Activated CD8-positive, alpha-beta T cell treated with anti-CD3 and anti-CD28 coated beads, Interleukin-2, amount 10 ng/mL, durations not matched to agents 7 days and 5 days (primary cell): ENCODE results near the gene FARP1. TPM values are rescaled to one million over a fixed set of nuclear protein-coding genes. Genes with fewer than 3 reads are reported as not detected.

Source experiments
- ATAC-seq: fragments of 150-1000 bp; cut with Tn5 transposase; one replicate; pipeline ENCODE4 v1.10.0; 2021; ENCODE audit warnings: moderate library complexity
- CTCF ChIA-PET: fragments of 350-600 bp; sonication (Branson Sonifier 250); formaldehyde crosslinking; loops from one replicate; lab custom pipeline; 2021; ENCODE audit warnings: antibody characterized with exemption; lab: Charles Lee
- POLR2A ChIA-PET: fragments of 350-600 bp; sonication (Branson Sonifier 250); formaldehyde crosslinking; loops from one replicate; lab custom pipeline; 2021; ENCODE audit warnings: antibody characterized with exemption; lab: Charles Lee
- DNase-seq: peaks from one replicate; pipeline ENCODE4 v3.0.0-alpha.2; 2020
- H3K27ac Mint-ChIP-seq: one replicate; pipeline ENCODE4 v1.8.0; 2021; ENCODE audit warnings: mild to moderate bottlenecking, mixed read lengths
- H3K27me3 Mint-ChIP-seq: one replicate; pipeline ENCODE4 v1.8.0; 2021; ENCODE audit warnings: low read depth, mixed read lengths
- H3K36me3 Mint-ChIP-seq: one replicate; pipeline ENCODE4 v1.8.0; 2021; ENCODE audit warnings: low read depth, mixed read lengths
- H3K4me1 Mint-ChIP-seq: one replicate; pipeline ENCODE4 v1.8.0; 2021; ENCODE audit warnings: low read depth, mixed read lengths
- H3K4me3 Mint-ChIP-seq: one replicate; pipeline ENCODE4 v1.8.0; 2021; ENCODE audit warnings: mild to moderate bottlenecking, mixed read lengths
- H3K9me3 Mint-ChIP-seq: one replicate; pipeline ENCODE4 v1.8.0; 2022; ENCODE audit warnings: mixed read lengths; ENCODE audit not compliant: insufficient read depth
- total RNA-seq, 2 experiments: library from RNA; stranded (reverse); gene quantifications; one replicate each; pipeline ENCODE4 v1.2.3, GENCODE V29; 2021

The FARP1 gene
- total RNA-seq, 2 experiments from 2014 or later, result 1.1 to 1.2 TPM

DNA sequence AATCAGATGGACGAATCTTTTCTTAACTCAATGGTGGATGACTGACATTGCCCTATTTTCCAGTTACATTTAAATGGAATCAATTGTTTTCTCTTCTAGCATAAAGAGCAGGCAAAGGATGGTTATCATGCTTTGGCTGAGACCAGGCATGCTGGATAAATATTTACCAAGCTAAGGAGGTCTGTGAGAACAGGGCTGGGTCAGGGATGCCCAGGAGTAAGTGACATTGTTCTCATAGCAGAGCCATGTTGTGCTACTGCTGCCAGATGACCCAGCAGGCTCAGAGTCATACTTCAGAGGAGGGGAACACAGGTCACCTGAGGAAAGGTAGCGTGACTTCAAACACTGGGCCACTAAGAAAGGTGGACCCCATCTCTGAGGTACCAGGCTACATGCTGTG lies 150.2 kb downstream of the FARP1 start:
- Mint-ChIP-seq H3K4me1 (no peaks in the 10 kb centered on the region), H3K4me3 (no peak overlapping the region), H3K27me3 (peaks cover 2% of the 10 kb centered on the region), H3K9me3 (no peaks in the 10 kb centered on the region), H3K27ac (no peak overlapping the region), H3K36me3 (no peaks in the 10 kb centered on the region)
- no peak for DNase-seq
- ATAC-seq, result no peak
- CTCF ChIA-PET, result no interaction called here
- POLR2A ChIA-PET, result no interaction called here

- Mint-ChIP-seq H3K4me1 (no peaks in the 10 kb centered on the region), H3K9me3 (no peaks in the 10 kb centered on the region), H3K27me3 (peaks cover 2% of the 10 kb centered on the region), H3K36me3 (no peaks in the 10 kb centered on the region), H3K4me3 (no peak overlapping the region), H3K27ac (no peak overlapping the region)
- ChIA-PET POLR2A (no interaction called here), CTCF (no interaction called here)
- DNase-seq, result no peak
- no peak for ATAC-seq
These were observed 150.8 kb downstream of the FARP1 start for GRCh38 chr13:98293570-98294142.

- H3K27ac Mint-ChIP-seq, result no peak overlapping the region
- H3K4me3 Mint-ChIP-seq, result no peak overlapping the region
- ChIA-PET POLR2A (no interaction called here), CTCF (no interaction called here)
- H3K4me1 Mint-ChIP-seq, result no peaks in the 10 kb centered on the region
- no peaks in the 10 kb centered on the region for H3K9me3 Mint-ChIP-seq
- peaks cover 2% of the 10 kb centered on the region for H3K27me3 Mint-ChIP-seq
- H3K36me3 Mint-ChIP-seq, result no peaks in the 10 kb centered on the region
- ATAC-seq (no peak), DNase-seq (no peak)
These were observed 152.5 kb downstream of the FARP1 start for GRCh38 chr13:98295371-98295770.

DNA sequence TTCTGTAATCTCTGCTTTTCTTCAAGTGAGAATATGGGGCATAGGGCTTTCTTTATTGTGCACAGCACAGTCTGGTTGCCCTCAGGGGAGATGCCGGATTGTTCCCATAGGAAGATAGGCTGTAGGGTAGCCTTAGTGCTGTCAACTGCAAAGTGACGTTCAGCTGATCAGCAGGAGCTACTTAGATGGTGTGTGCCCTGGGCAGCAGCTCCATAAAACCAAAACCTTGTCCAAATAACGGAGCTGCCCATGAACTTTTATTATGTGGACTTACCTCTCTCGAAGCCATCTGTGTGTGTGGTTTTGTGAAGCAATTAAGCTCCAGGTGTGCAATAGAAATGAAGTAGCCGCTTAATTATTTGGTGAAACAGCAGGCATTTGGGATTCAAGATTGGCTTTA lies 154.2 kb downstream of the FARP1 start:
- no peaks in the 10 kb centered on the region for H3K36me3 Mint-ChIP-seq
- no peaks in the 10 kb centered on the region for H3K9me3 Mint-ChIP-seq
- H3K4me3 Mint-ChIP-seq, result no peak overlapping the region
- peaks cover 2% of the 10 kb centered on the region for H3K27me3 Mint-ChIP-seq
- no peak for DNase-seq
- H3K4me1 Mint-ChIP-seq, result no peaks in the 10 kb centered on the region
- CTCF ChIA-PET, result no interaction called here
- POLR2A ChIA-PET, result no interaction called here
- ATAC-seq, result no peak
- H3K27ac Mint-ChIP-seq, result no peak overlapping the region

DNA sequence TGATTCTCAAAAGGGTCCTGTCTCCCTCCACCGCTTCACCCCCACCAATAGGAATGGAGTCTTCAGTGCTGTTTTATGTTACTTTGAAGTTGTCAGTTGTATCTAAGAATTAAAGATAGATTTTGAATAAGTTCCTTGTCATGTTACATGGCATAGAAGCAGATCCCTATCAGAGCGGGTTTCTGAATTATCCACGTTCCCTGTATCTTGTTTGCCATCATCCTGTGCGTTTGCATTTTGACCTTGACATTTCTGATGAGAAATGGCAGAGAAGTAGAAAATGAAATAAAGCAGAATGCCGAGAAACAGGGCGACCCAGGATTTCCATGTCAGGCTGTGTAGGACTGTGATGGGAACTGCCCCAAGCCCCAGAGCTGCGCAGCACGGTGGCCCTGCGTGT lies 154.9 kb downstream of the FARP1 start:
- H3K9me3 Mint-ChIP-seq, result no peaks in the 10 kb centered on the region
- H3K4me3 Mint-ChIP-seq, result no peak overlapping the region
- DNase-seq (no peak), ATAC-seq (no peak)
- no peaks in the 10 kb centered on the region for H3K4me1 Mint-ChIP-seq
- H3K27ac Mint-ChIP-seq, result no peak overlapping the region
- peaks cover 5% of the 10 kb centered on the region for H3K27me3 Mint-ChIP-seq
- ChIA-PET POLR2A (no interaction called here), CTCF (no interaction called here)
- H3K36me3 Mint-ChIP-seq, result no peaks in the 10 kb centered on the region

- H3K4me1 Mint-ChIP-seq, result no peaks in the 10 kb centered on the region
- no peaks in the 10 kb centered on the region for H3K36me3 Mint-ChIP-seq
- H3K27me3 Mint-ChIP-seq, result peaks cover 5% of the 10 kb centered on the region
- ChIA-PET CTCF (no interaction called here), POLR2A (no interaction called here)
- H3K9me3 Mint-ChIP-seq, result no peaks in the 10 kb centered on the region
- no peak for DNase-seq
- H3K27ac Mint-ChIP-seq, result no peak overlapping the region
- ATAC-seq, result no peak
- no peak overlapping the region for H3K4me3 Mint-ChIP-seq
These were observed 155.7 kb downstream of the FARP1 start for GRCh38 chr13:98298599-98298998.

- Mint-ChIP-seq H3K4me3 (no peak overlapping the region), H3K9me3 (no peaks in the 10 kb centered on the region), H3K27me3 (peaks cover 5% of the 10 kb centered on the region), H3K36me3 (no peaks in the 10 kb centered on the region), H3K27ac (no peak overlapping the region), H3K4me1 (no peaks in the 10 kb centered on the region)
- ChIA-PET CTCF (no interaction called here), POLR2A (no interaction called here)
- DNase-seq (no peak), ATAC-seq (no peak)
These were observed 156.5 kb downstream of the FARP1 start for GRCh38 chr13:98299235-98299965.

- H3K27me3 Mint-ChIP-seq, result peaks cover 6% of the 10 kb centered on the region
- no peak overlapping the region for H3K27ac Mint-ChIP-seq
- no peaks in the 10 kb centered on the region for H3K4me1 Mint-ChIP-seq
- ChIA-PET CTCF (no interaction called here), POLR2A (no interaction called here)
- DNase-seq, result no peak
- ATAC-seq, result no peak
- no peaks in the 10 kb centered on the region for H3K9me3 Mint-ChIP-seq
- H3K36me3 Mint-ChIP-seq, result no peaks in the 10 kb centered on the region
- no peak overlapping the region for H3K4me3 Mint-ChIP-seq
These were observed 157.1 kb downstream of the FARP1 start for GRCh38 chr13:98299966-98300350.

- no peaks in the 10 kb centered on the region for H3K36me3 Mint-ChIP-seq
- H3K4me3 Mint-ChIP-seq, result no peak overlapping the region
- ATAC-seq (no peak), DNase-seq (no peak)
- ChIA-PET CTCF (no interaction called here), POLR2A (no interaction called here)
- peaks cover 8% of the 10 kb centered on the region for H3K27me3 Mint-ChIP-seq
- H3K4me1 Mint-ChIP-seq, result no peaks in the 10 kb centered on the region
- H3K27ac Mint-ChIP-seq, result no peak overlapping the region
- no peaks in the 10 kb centered on the region for H3K9me3 Mint-ChIP-seq
These were observed 158.2 kb downstream of the FARP1 start for GRCh38 chr13:98300956-98301641.

GRCh38 chr13:98301721-98302120 lies 158.8 kb downstream of the FARP1 start:
- Mint-ChIP-seq H3K9me3 (no peaks in the 10 kb centered on the region), H3K36me3 (no peaks in the 10 kb centered on the region), H3K27me3 (peaks cover 8% of the 10 kb centered on the region), H3K27ac (no peak overlapping the region), H3K4me3 (no peak overlapping the region), H3K4me1 (no peaks in the 10 kb centered on the region)
- CTCF ChIA-PET, result no interaction called here
- no peak for ATAC-seq
- POLR2A ChIA-PET, result no interaction called here
- DNase-seq, result no peak

GRCh38 chr13:98303858-98304257 lies 161.0 kb downstream of the FARP1 start:
- Mint-ChIP-seq H3K4me3 (no peak overlapping the region), H3K27ac (no peak overlapping the region), H3K36me3 (no peaks in the 10 kb centered on the region), H3K27me3 (peaks cover 8% of the 10 kb centered on the region), H3K9me3 (no peaks in the 10 kb centered on the region), H3K4me1 (no peaks in the 10 kb centered on the region)
- DNase-seq (no peak), ATAC-seq (no peak)
- ChIA-PET POLR2A (no interaction called here), CTCF (no interaction called here)

- H3K4me1 Mint-ChIP-seq, result no peaks in the 10 kb centered on the region
- H3K4me3 Mint-ChIP-seq, result no peak overlapping the region
- H3K27me3 Mint-ChIP-seq, result peaks cover 8% of the 10 kb centered on the region
- no peaks in the 10 kb centered on the region for H3K9me3 Mint-ChIP-seq
- POLR2A ChIA-PET, result no interaction called here
- H3K27ac Mint-ChIP-seq, result no peak overlapping the region
- H3K36me3 Mint-ChIP-seq, result no peaks in the 10 kb centered on the region
- CTCF ChIA-PET, result interaction anchor here (1.3 kb wide), 1 partner anchor 450 kb away, joined by 4 read pairs; no protein-coding TSS in a partner anchor
- DNase-seq, result no peak
- ATAC-seq, result no peak
These were observed 162.8 kb downstream of the FARP1 start for GRCh38 chr13:98305670-98306069.
